IPS-18c (cell line): ENCODE results near the gene OAS3.
A peak's percentile ranks its signal among the peaks of the same experiment; 100 is the strongest.
"Not testable (repeated sequence)": the region's sequence is repeated elsewhere in the genome, so short reads cannot be mapped to it uniquely, and the experiment has no call there.

Experiments
- H3K4me3 ChIP-seq: 2 replicates; pipeline ENCODE4 v1.7.0; 2013; ENCODE audit warnings: low read depth, mild to moderate bottlenecking, low read length, moderate library complexity; ENCODE audit not compliant: insufficient read depth
- H3K9me3 ChIP-seq: one replicate; pipeline ENCODE4 v1.6.1; 2013; ENCODE audit warnings: mild to moderate bottlenecking, low read length, moderate library complexity; ENCODE audit not compliant: control insufficient read depth, insufficient read depth

The OAS3 gene

GRCh38 chr12:112916270-112916669 is 22.0 kb upstream of the OAS3 start:
- no peaks in the 10 kb centered on the region for H3K9me3 ChIP-seq
- no peak overlapping the region for H3K4me3 ChIP-seq

DNA sequence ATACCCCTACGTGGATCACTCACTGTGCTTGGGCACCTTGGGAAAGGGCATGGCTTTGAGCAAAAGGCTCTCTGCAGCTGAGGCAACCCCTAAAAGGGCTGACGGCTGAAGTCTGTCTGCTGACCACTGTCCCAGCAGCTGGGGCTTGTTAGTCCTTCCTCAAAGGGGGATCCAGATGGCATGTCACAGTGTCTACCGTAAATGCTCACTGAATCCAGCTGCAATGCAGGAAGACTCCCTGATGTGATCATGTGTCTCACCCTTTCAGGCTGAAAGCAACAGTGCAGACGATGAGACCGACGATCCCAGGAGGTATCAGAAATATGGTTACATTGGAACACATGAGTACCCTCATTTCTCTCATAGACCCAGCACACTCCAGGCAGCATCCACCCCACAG is 19.2 kb upstream of the OAS3 start:
- Histone ChIP-seq H3K9me3 (no peaks in the 10 kb centered on the region), H3K4me3 (no peak overlapping the region)

- no peak overlapping the region for H3K4me3 ChIP-seq
- H3K9me3 ChIP-seq = no peaks in the 10 kb centered on the region
Observed at GRCh38 chr12:112924986-112925385, 13.3 kb upstream of the OAS3 start.

GRCh38 chr12:112926416-112927033 is 11.7 kb upstream of the OAS3 start:
- H3K4me3 ChIP-seq, H3K9me3 ChIP-seq: not testable (repeated sequence)

- Histone ChIP-seq H3K4me3 (no peak overlapping the region), H3K9me3 (no peaks in the 10 kb centered on the region)
Observed at GRCh38 chr12:112927475-112927874, 10.8 kb upstream of the OAS3 start.

DNA sequence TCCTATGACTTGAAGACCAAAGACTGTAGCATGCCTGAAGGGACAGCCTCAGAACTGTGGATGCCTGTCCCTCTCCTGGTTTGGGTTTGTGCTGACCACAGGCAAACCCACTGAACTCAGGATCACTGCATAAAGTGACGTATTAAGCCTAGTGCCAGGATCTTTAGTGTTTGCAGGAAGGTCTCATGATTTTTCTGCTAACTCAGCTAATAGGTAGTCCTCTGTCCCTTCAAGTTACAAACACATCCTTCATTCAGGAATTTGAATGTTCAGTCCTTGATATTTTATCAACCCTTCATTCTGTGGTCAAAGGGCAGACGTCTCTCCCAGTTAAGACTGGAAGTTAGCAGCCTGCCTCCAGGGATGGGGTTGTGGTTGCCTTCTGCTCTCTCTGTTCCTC is 10.3 kb upstream of the OAS3 start:
- Histone ChIP-seq H3K4me3 (no peak overlapping the region), H3K9me3 (no peaks in the 10 kb centered on the region)

DNA sequence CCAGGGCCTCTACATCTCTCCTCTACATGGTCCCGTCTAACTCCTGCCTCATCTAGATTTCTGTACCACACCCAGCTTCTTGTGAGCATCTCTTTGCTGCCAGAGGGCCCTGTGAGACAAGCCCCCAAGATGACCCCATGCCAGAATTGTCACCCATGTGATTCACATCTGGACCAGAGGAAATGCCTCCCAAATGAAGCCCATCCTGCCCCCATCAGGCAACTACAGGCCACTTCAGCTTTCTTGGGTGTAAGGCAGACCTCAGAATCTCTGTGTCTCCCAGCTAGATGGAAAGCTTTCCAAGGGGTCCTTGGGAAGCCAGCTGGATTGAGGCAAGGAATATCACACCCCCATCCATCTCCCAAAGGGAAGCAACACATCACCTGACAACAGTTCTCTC is 9.3 kb upstream of the OAS3 start:
- no peaks in the 10 kb centered on the region for H3K9me3 ChIP-seq
- no peak overlapping the region for H3K4me3 ChIP-seq

GRCh38 chr12:112929715-112930114 is 8.6 kb upstream of the OAS3 start:
- Histone ChIP-seq H3K4me3 (no peak overlapping the region), H3K9me3 (no peaks in the 10 kb centered on the region)

- H3K4me3 ChIP-seq = no peak overlapping the region
- no peaks in the 10 kb centered on the region for H3K9me3 ChIP-seq
Observed at GRCh38 chr12:112930350-112930749, 7.9 kb upstream of the OAS3 start.

DNA sequence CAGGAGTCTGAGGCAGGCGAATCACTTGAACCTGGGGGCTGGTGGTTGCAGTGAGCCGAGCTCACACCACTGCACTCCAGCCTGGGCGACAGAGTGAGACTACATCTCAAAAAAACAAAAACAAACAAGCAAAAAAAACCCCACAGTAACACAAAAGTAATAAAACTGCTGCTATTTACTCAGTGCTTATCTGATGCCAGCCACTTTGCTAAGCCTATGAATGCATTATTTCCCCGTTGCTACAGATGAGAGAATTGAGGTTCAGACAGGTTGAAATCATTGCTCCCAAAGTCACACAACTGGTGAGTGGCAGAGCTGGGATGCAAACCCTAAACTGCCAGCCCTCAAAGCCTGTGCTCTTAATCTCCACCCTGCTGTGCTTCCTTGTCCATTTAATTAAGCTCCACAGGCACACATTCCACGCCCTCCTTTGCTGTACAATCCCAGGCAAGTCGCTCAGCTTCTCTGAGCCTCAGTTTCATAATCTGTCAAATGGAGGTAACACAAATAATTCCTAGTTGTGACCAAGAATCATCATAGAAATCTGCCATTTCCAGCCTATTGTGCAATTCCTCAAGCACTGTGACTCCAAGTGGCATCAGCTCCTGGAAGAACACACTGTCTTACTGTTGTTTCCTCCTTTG is 5.7 kb upstream of the OAS3 start:
- Histone ChIP-seq H3K4me3 (no peak overlapping the region), H3K9me3 (no peaks in the 10 kb centered on the region)

DNA sequence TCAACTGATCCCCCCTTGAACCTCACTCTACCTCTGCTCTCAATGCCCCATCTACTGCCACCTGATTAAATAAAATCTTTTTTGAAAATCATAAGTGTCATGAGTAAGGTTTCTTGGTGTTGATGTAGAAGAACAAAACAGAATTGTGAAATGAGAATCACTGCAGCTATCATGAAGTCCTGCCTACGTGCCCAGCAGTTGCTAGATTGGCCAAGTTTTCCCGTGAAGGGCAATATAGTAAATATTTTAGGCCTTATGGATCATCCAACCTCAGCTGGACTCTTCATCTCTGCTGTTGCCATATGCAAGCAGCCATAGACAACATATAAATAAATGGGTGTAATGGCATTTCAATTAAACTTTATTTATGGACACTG is 5.2 kb upstream of the OAS3 start:
- Histone ChIP-seq H3K4me3 (no peak overlapping the region), H3K9me3 (no peaks in the 10 kb centered on the region)

GRCh38 chr12:112936264-112936663 is 2.0 kb upstream of the OAS3 start:
- Histone ChIP-seq H3K4me3 (no peak overlapping the region), H3K9me3 (no peaks in the 10 kb centered on the region)

DNA sequence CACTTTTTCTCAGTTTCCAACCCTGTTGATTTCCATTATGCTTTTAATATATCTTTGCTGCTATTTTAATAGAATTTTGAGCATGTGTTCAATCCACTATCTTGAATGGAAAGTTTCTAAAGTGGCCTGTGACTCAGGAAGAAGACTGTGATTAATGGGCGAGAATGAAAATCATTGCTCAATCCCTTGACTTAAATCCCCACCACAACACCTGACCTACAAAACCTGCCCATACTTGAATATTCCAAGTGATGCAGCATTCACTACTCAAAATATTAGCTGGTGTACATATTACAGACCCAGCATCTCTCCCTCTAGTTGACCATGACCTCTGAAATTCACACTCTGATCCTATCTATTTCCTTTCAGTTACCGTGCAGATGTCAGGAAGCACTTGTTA is 1.3 kb upstream of the OAS3 start:
- Histone ChIP-seq H3K4me3 (no peak overlapping the region), H3K9me3 (no peaks in the 10 kb centered on the region)

- peaks cover 2% of the 10 kb centered on the region for H3K9me3 ChIP-seq
- H3K4me3 ChIP-seq = peak overlapping the region; percentile 48; the same call in 1 of the 2 replicates
Observed at GRCh38 chr12:112938751-112939150, 477 bp downstream of the OAS3 start.

- Histone ChIP-seq H3K4me3 (no peak overlapping the region), H3K9me3 (peaks cover 2% of the 10 kb centered on the region)
Observed at GRCh38 chr12:112939761-112940381, 1.6 kb downstream of the OAS3 start.

- H3K9me3 ChIP-seq = peaks cover 2% of the 10 kb centered on the region
- no peak overlapping the region for H3K4me3 ChIP-seq
Observed at GRCh38 chr12:112941528-112942335, 3.5 kb downstream of the OAS3 start.

DNA sequence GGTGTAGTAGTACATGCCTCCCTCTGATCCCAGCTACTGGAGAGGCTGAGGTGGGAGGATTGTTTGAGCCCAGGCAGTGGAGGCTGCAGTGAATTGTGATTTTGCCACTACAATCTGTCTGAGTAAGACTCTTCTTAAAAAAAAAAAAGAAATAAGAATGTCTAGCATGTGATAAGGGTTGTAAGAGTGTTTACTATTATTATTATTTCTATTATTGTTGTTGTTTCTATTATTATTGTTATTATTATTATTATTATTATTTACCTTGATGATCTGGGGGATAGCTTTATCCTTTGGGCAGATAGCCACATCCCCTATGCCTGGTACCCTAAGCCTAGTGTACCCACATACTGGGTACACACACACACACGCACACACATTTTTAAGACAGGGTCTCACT is 4.3 kb downstream of the OAS3 start:
- H3K9me3 ChIP-seq = peaks cover 2% of the 10 kb centered on the region
- no peak overlapping the region for H3K4me3 ChIP-seq
